Camera-type eye (tissue), 1 donor: ENCODE data around the gene SMIM24. TPM values are rescaled to one million over a fixed set of nuclear protein-coding genes. Genes with fewer than 3 reads are reported as not detected.

Source experiments
- total RNA-seq: library from RNA; depleted of rRNA; stranded (reverse); fragments of >200 nt; gene quantifications from one replicate; pipeline ENCODE4 v1.2.3, GENCODE V29; 2014

SMIM24 gene
- total RNA-seq = 3.9 TPM

GRCh38 chr19:3480383-3481091 is at the start of gene SMIM24:
Gene SMIM24, minus strand, starts transcription at chr19:3480525. Its CDS starts 62 bp downstream, at chr19:3480463.

GRCh38 chr19:3505598-3506383 is 25.5 kb upstream of the SMIM24 start, which contains the start of gene FZR1:
Gene FZR1, plus strand, starts transcription at chr19:3506311. Its CDS starts 16,679 bp downstream, at chr19:3522990.

DNA sequence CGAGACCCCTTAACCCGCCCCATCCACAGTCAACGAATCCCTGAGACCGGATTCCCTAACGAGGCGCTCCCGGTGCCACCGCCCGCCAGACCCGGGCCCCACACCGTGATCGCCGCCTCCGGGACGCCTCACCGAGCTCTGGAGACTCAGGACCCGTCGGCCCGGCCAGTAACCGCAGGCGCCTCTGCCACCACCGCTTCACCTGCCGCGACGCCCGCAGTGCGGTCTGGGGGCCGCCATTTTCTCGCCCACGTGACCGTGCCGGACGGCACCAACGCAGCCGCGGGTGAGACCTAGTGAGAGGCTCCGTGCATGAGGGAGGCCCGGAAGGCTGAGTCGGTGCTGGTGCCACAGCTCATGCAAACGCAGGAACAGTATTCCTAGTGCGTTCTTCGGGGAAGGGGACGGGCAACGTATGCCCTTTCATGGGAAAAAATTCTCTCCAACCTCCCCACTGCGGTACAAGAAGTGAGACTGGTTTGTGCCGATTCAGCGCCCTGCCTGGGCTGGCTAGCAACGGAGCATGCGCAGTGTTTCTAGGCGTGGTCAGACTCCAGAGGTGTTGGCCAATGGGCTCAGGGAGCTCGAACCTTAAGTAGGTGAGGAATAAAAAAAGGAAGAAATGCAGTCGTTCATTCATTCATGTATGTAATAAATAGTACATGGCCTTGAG is 20.2 kb upstream of the SMIM24 start, which contains the start of gene DOHH:
Gene DOHH (minus strand): TSS at position 246 of the 673 bp plus-strand sequence. CDS start 3,860 bp downstream, outside the sequence.

DNA sequence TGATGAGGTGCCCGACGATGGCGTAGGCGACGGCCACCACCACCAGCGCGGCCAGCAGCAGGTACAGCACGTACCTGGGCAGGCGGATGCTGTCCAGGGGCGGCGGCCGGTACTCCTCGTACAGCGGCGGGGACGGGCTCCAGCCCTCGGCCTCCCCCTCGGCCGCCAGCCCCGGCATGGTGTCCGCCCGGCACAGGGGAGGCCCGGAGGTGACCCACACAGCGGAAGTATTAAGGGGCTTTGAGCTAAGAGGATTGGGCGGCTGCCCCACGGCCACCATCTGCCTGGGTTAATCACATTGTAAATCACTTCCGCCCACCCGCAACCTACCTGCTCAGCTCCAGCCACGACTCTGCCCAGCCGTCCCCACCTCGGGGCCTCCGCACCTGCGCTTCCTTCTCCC is 2.9 kb upstream of the SMIM24 start, which contains the start of gene SMIM44:
Gene SMIM44 (minus strand): TSS at position 216 of the 403 bp plus-strand sequence. CDS start 38 bp downstream, at position 178.

Other genes starting within 250 kb of the SMIM24 start
- 63.5 TPM for gene NFIC, start 113.9 kb downstream of the SMIM24 start, total RNA-seq
- 6.5 TPM for gene SMIM44, start 2.9 kb upstream of the SMIM24 start, total RNA-seq
- 12.1 TPM for gene DOHH, start 20.1 kb upstream of the SMIM24 start, total RNA-seq
- 56.4 TPM for gene FZR1, start 25.8 kb upstream of the SMIM24 start, total RNA-seq
- not detected for gene TEKTIP1, start 58.6 kb upstream of the SMIM24 start, total RNA-seq
- gene MFSD12, start 77.1 kb upstream of the SMIM24 start, total RNA-seq = 34.4 TPM
- 60.3 TPM for gene HMG20B, start 92.4 kb upstream of the SMIM24 start, total RNA-seq
- 0.60 TPM for gene GIPC3, start 105.0 kb upstream of the SMIM24 start, total RNA-seq
- 2.0 TPM for gene TBXA2R, start 126.3 kb upstream of the SMIM24 start, total RNA-seq
- gene CACTIN, start 146.3 kb upstream of the SMIM24 start, total RNA-seq = 26.9 TPM
- gene PIP5K1C, start 219.9 kb upstream of the SMIM24 start, total RNA-seq = 57.6 TPM
- 5.3 TPM for gene TJP3, start 227.9 kb upstream of the SMIM24 start, total RNA-seq